GM12874 (cell line): Measurements from ENCODE around the gene RALGPS2.

Source experiments
- CTCF ChIP-seq: IDR thresholded peaks from 2 replicates; pipeline ENCODE4 v1.5.1; 2011; ENCODE audit warnings: low read depth, mild to moderate bottlenecking, control low read depth, low read length, moderate library complexity; ENCODE audit not compliant: insufficient read depth

Gene RALGPS2

GRCh38 chr1:178966312-178966711 is 241.3 kb downstream of the RALGPS2 start:
- no peak for TF ChIP-seq CTCF

GRCh38 chr1:178969226-178969987 is 244.4 kb downstream of the RALGPS2 start:
- no peak for TF ChIP-seq CTCF

GRCh38 chr1:178970184-178970583 is 245.1 kb downstream of the RALGPS2 start:
- TF ChIP-seq CTCF, result no peak
